ENCODE measurements around the gene RUNX1.

DNA sequence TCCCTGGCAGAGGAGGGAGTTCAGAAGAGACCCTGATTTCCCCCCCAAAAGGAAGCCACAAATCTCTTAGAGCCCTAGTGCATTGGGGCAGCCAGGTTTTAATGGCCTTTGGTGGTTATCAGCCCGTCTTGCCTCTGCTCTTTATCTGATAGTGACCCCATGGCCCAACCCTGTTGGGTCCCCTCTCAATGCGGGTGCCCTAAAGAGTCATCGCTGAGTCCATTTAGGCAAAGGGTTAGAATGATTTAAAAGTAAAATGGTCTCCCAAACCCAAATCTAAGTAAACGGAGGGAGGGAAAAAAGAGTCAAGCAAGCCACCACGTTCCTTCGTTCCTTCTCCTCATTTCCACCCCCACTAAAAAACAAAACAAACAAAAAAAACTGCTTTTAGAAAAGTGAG, 164.0 kb downstream of the RUNX1 start:
- TF ChIP-seq, protein P1, sequence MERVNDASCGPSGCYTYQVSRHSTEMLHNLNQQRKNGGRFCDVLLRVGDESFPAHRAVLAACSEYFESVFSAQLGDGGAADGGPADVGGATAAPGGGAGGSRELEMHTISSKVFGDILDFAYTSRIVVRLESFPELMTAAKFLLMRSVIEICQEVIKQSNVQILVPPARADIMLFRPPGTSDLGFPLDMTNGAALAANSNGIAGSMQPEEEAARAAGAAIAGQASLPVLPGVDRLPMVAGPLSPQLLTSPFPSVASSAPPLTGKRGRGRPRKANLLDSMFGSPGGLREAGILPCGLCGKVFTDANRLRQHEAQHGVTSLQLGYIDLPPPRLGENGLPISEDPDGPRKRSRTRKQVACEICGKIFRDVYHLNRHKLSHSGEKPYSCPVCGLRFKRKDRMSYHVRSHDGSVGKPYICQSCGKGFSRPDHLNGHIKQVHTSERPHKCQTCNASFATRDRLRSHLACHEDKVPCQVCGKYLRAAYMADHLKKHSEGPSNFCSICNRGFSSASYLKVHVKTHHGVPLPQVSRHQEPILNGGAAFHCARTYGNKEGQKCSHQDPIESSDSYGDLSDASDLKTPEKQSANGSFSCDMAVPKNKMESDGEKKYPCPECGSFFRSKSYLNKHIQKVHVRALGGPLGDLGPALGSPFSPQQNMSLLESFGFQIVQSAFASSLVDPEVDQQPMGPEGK (CRISPR knock-in tag; IDR thresholded peaks at IDR 0.05; ENCODE audit: borderline replicate concordance) = no peak
- TF ChIP-seq, protein P2, sequence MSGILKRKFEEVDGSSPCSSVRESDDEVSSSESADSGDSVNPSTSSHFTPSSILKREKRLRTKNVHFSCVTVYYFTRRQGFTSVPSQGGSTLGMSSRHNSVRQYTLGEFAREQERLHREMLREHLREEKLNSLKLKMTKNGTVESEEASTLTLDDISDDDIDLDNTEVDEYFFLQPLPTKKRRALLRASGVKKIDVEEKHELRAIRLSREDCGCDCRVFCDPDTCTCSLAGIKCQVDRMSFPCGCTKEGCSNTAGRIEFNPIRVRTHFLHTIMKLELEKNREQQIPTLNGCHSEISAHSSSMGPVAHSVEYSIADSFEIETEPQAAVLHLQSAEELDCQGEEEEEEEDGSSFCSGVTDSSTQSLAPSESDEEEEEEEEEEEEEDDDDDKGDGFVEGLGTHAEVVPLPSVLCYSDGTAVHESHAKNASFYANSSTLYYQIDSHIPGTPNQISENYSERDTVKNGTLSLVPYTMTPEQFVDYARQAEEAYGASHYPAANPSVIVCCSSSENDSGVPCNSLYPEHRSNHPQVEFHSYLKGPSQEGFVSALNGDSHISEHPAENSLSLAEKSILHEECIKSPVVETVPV (CRISPR knock-in tag; IDR thresholded peaks at IDR 0.05) = no peak
- TF ChIP-seq BACH2 (CRISPR knock-in tag; IDR thresholded peaks at IDR 0.05; ENCODE audit: borderline replicate concordance) = no peak

Data from SK-N-SH treated with all-trans-retinoic acid at 6 μM for 48 hours (cell line).